BE2C (cell line): ENCODE data around the gene IL9R.

Experiments
- DNase-seq: peaks from one replicate; pipeline ENCODE4 v3.0.0-alpha.2; 2020
- H3K27me3 ChIP-seq: fragments of 250-450 bp; sonication (Bioruptor Pico); 2 replicates; pipeline ENCODE4 v1.5.1; 2020; ENCODE audit warnings: mild to moderate bottlenecking
- H3K36me3 ChIP-seq: fragments of 250-450 bp; sonication (Bioruptor Pico); 2 replicates; pipeline ENCODE4 v1.5.1; 2020; ENCODE audit warnings: mild to moderate bottlenecking
- H3K4me1 ChIP-seq: fragments of 250-450 bp; sonication (Bioruptor Pico); 2 replicates; pipeline ENCODE4 v1.5.1; 2020
- H3K4me3 ChIP-seq: 2 replicates; pipeline ENCODE4 v1.5.1; 2011; ENCODE audit warnings: low read depth, low read length
- H3K9me3 ChIP-seq: fragments of 250-450 bp; sonication (Bioruptor Pico); 2 replicates; pipeline ENCODE4 v1.5.1; 2020
- CTCF ChIP-seq: IDR thresholded peaks from 2 replicates; pipeline ENCODE4 v1.5.1; 2012; ENCODE audit warnings: mild to moderate bottlenecking, low read depth, low read length

IL9R gene

GRCh38 chrX:156001001-156001666 is 3.6 kb downstream of the IL9R start:
- no peaks in the 10 kb centered on the region for H3K4me1 ChIP-seq
- no peak overlapping the region for H3K4me3 ChIP-seq

GRCh38 chrX:156001667-156002021 is 4.1 kb downstream of the IL9R start:
- Histone ChIP-seq H3K36me3 (no peaks in the 10 kb centered on the region), H3K4me1 (no peaks in the 10 kb centered on the region), H3K4me3 (no peak overlapping the region), H3K9me3 (no peaks in the 10 kb centered on the region), H3K27me3 (no peaks in the 10 kb centered on the region)
- TF ChIP-seq CTCF, result no peak
- DNase-seq, result no peak

More at GRCh38 chrX:156001001-156001666, 3.6 kb downstream of the IL9R start:
- DNase-seq, result no peak
- TF ChIP-seq CTCF, result no peak
- Histone ChIP-seq H3K9me3 (no peaks in the 10 kb centered on the region), H3K27me3 (no peaks in the 10 kb centered on the region), H3K36me3 (no peaks in the 10 kb centered on the region)

- H3K9me3 ChIP-seq, result no peaks in the 10 kb centered on the region
- no peak for DNase-seq
These were observed 5.0 kb downstream of the IL9R start for GRCh38 chrX:156002507-156002906.

GRCh38 chrX:156003486-156004185 is 6.1 kb downstream of the IL9R start:
- H3K36me3 ChIP-seq, result no peaks in the 10 kb centered on the region
- H3K4me1 ChIP-seq, result no peaks in the 10 kb centered on the region
- DNase-seq, result no peak
- H3K27me3 ChIP-seq, result no peaks in the 10 kb centered on the region
- no peak overlapping the region for H3K4me3 ChIP-seq
- no peak for TF ChIP-seq CTCF
- no peaks in the 10 kb centered on the region for H3K9me3 ChIP-seq

More at GRCh38 chrX:156002507-156002906, 5.0 kb downstream of the IL9R start:
- no peaks in the 10 kb centered on the region for H3K4me1 ChIP-seq
- H3K36me3 ChIP-seq, result no peaks in the 10 kb centered on the region
- TF ChIP-seq CTCF, result no peak
- H3K27me3 ChIP-seq, result no peaks in the 10 kb centered on the region
- no peak overlapping the region for H3K4me3 ChIP-seq

GRCh38 chrX:156004256-156004655 is 6.8 kb downstream of the IL9R start:
- no peak for DNase-seq
- Histone ChIP-seq H3K27me3 (no peaks in the 10 kb centered on the region), H3K36me3 (no peaks in the 10 kb centered on the region), H3K4me3 (no peak overlapping the region), H3K4me1 (no peaks in the 10 kb centered on the region), H3K9me3 (no peaks in the 10 kb centered on the region)
- no peak for TF ChIP-seq CTCF

- no peaks in the 10 kb centered on the region for H3K4me1 ChIP-seq
- no peak overlapping the region for H3K4me3 ChIP-seq
- no peak for DNase-seq
- no peaks in the 10 kb centered on the region for H3K27me3 ChIP-seq
- TF ChIP-seq CTCF, result no peak
- no peaks in the 10 kb centered on the region for H3K9me3 ChIP-seq
- no peaks in the 10 kb centered on the region for H3K36me3 ChIP-seq
These were observed 7.2 kb downstream of the IL9R start for GRCh38 chrX:156004740-156005139.
